T47D (cell line): ENCODE results near the gene NGFR.
"Not testable (repeated sequence)": the region's sequence is repeated elsewhere in the genome, so short reads cannot be mapped to it uniquely, and the experiment has no call there.

Experiments
- DNase-seq, 2 experiments: peaks; one replicate each; pipeline versions ENCODE4 v3.0.0 to v3.0.0-alpha.2; 2011 to 2012; ENCODE audit warnings: low read depth in 1 of 2, low spot score in 1 of 2
- JUND ChIP-seq: IDR thresholded peaks from 2 replicates; pipeline ENCODE4 v1.6.1; 2012; ENCODE audit warnings: low read depth
- in situ Hi-C: cut with HindIII; loops from 2 replicates; pipeline ENCODE4 v1.10.0; 2016; ENCODE audit warnings: low sequenced_read_pairs, low pct_unique_long_range_greater_than_20kb

NGFR gene

DNA sequence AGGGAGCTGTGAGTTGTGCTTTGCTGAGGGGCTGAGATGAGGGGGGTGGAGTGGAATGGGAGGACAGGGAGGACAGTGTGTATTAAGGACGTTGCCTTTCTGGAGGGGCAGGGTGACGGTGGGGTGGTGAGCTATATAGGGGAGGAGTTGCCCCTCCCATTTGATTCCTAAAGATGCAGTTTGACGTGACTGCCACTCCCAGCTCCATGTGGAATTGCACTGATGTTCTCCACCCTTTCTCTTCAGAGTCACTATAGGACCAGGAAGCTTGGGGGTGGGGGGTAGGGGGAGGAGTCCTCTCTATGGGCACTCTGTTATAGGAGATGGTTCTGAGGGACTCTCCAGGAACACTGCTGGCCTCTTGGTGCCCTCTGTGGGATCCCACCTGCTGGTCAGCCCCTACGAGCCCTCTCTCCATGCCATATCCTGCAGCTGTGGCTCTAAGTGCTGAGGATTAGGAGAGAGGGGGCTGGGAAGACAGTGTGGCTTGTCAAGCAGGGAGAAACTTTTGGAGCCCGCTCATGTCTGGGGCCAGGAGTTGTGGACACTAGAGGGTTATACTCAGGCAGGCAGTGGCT lies 3.8 kb upstream of the NGFR start:
- DNase-seq, result no peak
- TF ChIP-seq JUND, result no peak
- in situ Hi-C loops, result no loop called here

DNA sequence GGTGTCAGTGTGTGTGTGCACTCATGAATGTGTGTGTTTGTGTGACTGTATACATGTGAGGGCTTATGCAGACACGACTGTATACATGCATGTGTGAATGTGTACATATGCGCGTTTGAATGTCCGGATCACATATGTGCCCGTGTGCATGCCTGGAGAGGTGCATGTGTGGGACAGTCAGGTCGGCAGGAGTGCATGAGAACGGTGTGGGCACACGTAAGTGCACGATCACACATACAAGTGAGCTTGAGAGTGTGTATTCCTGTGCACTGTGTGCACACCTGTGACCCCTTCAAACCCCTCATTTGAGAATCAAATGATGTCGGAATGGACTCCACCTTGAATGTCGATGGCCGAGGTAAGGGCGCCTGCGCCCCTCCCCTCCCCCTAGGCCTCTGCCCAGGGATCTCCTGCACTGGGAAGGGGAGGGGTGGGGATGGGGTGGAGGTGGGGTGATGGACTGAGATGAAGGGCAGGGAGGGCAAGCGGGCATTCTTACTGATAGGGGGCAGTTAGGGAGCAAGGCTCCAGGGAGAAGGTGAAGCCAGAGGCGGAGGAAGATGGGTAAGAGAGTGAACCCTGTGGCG lies 601 bp upstream of the NGFR start:
- DNase-seq, result no peak
- no peak for TF ChIP-seq JUND
- in situ Hi-C loops, result no loop called here

DNA sequence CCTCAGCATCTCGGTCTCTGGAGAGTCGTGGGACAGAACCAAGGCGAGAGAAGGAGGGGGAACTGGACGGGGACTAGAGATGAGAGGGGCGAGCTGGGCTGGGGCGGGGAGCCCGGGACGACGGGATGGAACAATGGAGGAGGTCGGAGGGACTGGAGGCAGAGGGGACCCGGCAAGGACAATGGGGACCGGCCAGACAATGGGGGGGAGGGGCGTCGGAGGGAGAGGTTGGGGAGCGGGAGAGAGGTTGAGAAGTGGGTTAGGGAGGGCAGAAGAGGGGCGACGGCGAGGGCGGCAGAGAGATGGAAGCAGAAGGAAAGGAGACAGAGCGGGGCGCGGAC lies 719 bp downstream of the NGFR start:
- DNase-seq, result no peak
- TF ChIP-seq JUND, result no peak
- in situ Hi-C loops, result no loop called here

DNA sequence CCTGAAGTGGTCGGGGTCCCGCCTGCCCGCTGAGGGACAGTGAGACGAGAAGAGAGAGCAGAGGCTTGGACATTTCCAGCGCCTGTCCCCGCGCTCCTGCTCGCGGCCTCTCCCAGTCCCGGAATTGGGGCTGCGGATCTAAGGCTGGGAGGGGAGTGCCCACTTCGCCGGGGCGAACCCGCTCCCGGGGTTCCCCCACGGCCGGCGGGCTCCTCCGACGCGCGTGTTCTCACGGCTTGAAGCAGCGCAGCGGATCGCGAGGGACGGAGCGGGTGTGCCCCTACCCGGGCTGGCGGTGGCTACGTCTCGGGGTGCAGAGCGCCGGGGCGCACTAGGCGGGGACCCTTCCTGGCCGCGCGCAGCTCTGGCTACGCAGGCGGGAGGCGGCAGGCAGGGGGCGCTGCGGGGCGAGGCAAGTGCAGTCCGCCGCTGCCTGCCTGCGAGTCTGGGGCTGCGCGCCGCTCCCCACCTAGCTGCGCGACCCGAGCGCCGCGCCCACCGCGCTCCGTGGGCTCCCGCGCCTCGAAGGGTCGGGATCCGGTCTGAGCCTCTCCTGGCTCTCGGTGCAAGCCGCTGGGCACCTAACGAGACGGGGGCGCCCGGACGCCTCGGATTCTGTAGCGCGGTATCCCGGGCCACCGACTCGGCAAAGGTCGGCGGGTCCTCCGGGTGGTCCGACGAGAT lies 1.2 kb downstream of the NGFR start:
- in situ Hi-C loops, result no loop called here
- DNase-seq, result peak; percentile 59 to 91
- no peak for TF ChIP-seq JUND

DNA sequence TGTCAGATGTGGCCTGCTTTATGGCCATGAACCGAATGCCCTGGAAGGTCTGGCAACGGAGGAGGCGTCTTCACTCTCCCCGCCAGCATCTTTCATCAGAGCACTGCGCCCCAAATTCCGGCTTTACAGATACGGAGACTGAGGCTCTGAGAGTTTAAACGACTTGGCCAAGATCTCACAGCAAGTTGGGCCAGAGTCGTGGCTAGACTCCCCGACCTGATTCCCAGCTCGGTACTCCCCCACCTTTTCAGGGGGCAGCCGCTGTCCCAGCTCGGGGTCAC lies 1.7 kb downstream of the NGFR start:
- in situ Hi-C loops, result no loop called here
- no peak for DNase-seq
- no peak for TF ChIP-seq JUND

DNA sequence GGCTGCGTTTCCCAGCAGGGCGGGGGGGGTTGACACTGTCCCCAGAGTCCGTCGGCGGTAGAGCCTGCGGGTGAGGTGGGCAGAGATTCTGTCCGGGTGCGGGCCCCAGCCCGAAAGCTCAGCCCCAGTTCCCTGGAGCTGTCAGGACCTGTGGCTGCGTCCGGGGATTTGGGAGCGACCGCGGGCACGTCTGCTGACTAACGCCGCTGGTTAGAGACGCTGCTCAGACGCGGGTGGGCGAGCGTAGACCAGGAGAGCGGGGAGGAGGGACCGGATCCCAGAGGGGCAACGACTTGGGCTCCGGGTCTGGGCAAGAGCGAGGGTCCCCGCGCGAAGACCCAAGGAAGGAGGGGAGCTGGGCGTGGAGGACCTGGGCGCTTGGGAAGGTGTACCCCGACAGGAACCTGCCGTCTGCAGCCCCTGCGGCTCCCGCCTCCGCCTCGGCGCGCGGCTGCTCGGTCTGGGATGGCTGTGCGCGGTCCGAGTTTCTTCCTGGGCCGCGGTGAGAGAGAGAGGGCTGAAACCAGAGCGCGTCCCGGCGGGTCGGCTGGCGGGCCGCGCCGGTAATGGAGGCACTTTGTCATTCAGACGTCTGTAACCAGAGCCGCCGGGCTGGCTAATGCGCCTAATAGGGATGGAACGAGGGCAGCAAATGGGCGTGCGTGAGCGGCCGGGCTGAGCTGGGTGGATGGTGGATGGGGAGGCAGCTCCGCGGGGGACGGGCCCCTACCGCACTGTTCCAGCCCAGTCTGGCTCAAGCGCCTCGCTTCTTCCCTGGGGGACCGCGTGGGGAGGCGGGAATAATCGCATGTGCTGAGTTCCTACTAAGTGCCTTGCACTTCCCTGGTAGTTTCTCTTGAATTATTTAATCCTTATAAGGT lies 2.3 kb downstream of the NGFR start:
- no peak for TF ChIP-seq JUND
- in situ Hi-C loops, result no loop called here
- DNase-seq, result peak; percentile 24 to 58

DNA sequence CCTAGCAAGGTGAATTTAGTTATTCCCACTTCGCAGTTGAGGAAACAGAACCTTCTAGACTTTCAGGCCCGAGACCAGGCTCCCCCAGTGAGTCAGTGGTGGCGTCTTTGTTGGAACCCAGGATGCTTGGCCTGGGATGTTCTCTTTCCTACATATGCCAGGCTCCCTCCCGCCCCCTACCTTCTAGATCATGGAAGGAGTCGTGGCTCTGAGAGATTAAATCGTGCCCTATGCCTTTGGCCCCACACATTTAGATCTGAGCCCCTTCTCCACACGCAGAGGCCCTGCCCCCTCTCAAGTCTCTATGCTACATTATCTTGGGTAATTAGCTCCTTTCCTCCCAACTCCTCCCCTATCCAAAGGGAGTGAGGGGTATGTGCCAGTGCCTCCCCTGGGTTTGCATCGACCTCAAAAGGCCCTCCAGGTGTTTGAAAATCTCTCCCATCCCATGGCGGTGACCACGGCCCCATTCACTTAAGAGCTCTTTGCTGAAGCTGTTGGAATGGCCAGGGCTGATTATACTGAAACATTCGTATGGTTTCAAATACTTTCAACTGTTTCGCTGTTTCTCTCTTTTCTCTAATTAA lies 3.0 kb downstream of the NGFR start:
- no peak for TF ChIP-seq JUND
- in situ Hi-C loops, result no loop called here

DNA sequence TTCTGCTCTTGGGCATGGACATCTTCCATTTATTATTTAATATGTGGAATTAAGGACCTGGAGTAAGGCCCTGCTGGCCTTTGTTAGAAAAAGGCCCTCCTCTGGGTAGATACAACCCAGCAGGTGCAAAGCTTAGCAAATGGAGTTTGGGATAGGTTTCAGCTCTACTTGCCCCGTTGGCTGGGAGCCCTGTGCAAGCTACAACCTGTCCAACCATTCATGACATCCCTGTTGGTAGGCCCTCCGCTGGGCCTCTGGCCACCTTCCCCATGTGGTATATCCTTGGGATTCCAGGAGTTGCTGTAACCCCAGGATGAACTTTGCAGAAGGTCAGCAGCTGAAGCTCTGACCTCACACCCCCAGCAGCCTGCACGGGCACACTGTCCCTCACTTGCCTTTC lies 6.4 kb downstream of the NGFR start:
- in situ Hi-C loops, result no loop called here
- DNase-seq, result peak in 1 of 2 experiments; percentile 27
- no peak for TF ChIP-seq JUND

More for the DNA sequence above, 3.0 kb downstream of the NGFR start:
- DNase-seq, result no peak

DNA sequence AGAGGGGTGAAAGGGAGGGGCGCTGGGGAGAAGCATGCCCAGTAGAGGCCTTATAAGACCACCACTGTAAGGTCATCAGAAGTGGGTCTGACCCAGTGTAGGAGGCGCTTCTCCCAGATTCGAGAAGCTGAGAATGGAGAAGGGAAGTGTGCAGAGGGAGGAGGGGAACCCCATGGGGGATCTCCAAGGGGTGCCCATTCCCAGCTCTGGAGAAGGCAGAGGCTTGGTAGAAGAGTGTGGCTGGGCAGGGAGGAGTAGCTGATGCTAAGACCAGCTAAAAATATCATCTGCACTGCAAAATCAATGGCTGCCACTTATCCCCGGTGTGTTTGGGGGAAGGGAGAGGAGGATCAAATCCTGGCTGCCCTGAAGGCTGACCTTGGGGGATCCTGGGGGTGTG lies 7.2 kb downstream of the NGFR start:
- TF ChIP-seq JUND, result no peak
- in situ Hi-C loops, result no loop called here
- DNase-seq, result no peak

DNA sequence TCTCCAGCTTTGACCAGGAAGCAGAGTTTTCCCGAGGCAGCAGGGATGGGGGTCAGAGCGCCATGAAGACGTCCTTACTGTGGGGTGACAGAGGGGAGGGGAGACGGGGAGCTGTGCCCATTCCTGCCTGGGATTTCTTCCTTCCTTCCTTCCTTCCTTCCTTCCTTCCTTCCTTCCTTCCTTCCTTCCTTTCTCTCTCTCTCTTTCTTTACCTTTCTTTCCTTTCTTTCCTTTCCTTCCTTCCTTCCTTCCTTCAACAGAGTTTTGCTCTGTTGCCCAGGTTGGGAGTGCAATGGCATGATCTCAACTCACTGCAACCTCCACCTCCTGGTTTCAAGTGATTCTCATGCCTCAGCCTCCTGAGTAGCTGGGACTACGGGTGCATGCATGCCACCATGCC lies 7.6 kb downstream of the NGFR start:
- in situ Hi-C loops, DNase-seq: not testable (repeated sequence)

DNA sequence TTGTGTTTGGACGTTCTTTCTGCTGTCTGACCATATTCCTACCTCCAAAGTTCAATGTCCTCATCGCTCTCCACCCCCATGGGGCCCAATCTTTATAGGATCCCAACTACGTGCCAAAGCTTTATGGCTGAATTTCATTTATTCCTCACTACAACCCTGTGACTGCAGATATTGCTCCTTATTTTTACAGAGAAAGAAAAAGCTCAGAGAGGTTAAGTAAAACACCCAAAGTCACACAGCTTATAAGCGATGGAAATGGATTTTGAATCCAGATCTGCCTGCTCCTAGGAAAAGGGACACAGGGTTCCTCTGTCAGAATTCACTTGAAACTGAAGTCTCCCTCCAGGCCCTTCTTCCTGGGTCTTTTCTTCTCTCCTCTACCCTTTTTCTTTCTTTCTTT lies 9.3 kb downstream of the NGFR start:
- no peak for DNase-seq
- in situ Hi-C loops, result no loop called here
- TF ChIP-seq JUND, result no peak

DNA sequence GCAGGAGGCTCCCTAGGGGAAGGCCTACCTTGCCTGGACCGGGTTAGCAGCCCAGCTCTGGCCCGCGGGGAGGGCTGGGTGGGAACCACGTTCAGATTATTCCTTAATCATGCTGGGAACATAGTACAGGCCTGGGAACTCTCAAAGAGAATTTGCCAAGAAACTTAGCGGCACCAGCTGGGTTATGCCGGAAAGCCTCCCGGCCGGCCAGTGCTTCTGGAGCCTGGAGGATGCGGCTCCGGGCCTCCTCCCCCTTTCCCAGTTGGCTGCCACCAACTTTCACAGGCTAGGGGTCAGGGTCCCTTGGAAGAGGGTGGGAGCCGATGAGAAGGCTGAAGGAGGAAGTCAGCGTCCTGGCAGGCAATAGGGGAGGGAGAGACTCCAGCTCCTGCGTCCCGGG lies 10.8 kb downstream of the NGFR start:
- TF ChIP-seq JUND, result no peak
- DNase-seq, result no peak
- in situ Hi-C loops, result no loop called here

DNA sequence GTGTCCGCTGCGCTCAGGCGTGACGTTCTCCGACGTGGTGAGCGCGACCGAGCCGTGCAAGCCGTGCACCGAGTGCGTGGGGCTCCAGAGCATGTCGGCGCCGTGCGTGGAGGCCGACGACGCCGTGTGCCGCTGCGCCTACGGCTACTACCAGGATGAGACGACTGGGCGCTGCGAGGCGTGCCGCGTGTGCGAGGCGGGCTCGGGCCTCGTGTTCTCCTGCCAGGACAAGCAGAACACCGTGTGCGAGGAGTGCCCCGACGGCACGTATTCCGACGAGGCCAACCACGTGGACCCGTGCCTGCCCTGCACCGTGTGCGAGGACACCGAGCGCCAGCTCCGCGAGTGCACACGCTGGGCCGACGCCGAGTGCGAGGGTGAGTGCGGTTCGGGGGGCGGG lies 11.2 kb downstream of the NGFR start:
- no peak for TF ChIP-seq JUND
- no peak for DNase-seq
- in situ Hi-C loops, result no loop called here
